ENCODE measurements around the gene LGALSL.

The LGALSL gene

DNA sequence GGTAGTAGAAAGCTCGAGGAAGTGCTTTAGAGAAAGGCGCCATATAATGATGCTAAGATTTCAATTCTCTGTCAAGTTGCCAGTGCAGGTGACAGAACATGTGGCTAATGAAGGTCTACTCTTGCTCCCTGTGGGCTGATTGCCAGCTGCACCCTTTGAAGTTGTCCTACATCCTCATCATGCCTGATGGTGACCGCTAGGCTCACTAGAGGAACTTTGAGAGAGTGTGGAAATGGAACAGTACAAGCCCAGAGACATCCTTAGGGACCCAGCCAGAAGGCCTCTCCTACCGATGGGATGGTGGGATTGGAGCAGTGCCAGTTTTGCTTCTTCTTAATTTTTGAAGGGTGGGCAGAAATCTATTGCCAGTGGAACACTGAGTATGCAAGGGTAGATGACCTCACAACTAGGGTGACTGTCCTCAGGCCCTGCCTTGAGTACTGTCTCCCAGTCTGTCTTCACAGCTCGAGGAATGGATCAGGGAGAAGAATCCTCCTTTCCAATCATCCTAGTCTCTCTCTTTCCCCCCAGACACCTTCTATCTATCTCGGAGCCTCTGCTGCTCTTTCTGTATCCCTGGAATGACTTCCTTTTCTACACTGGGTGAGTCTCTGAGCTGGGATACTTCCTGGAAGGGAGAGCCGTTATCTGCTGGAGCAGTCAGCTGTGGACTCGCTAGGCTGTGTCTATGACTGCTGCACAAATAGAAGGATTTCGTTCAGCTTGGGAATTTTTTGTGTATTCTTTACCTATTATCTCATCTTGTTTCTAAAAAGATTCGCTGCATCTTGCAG is 33.5 kb downstream of the LGALSL start:
- in situ Hi-C loops (cut with HindIII; ENCODE audit: low pct_ligation_motif_present, low pct_unique_long_range_greater_than_20kb, low sequenced_read_pairs): no loop called here
- DNase-seq: no peak

GRCh38 chr2:64488050-64488974 is 34.4 kb downstream of the LGALSL start:
- in situ Hi-C loops (cut with HindIII; ENCODE audit: low pct_ligation_motif_present, low pct_unique_long_range_greater_than_20kb, low sequenced_read_pairs): no loop called here
- peak; percentile 70 for DNase-seq

DNA sequence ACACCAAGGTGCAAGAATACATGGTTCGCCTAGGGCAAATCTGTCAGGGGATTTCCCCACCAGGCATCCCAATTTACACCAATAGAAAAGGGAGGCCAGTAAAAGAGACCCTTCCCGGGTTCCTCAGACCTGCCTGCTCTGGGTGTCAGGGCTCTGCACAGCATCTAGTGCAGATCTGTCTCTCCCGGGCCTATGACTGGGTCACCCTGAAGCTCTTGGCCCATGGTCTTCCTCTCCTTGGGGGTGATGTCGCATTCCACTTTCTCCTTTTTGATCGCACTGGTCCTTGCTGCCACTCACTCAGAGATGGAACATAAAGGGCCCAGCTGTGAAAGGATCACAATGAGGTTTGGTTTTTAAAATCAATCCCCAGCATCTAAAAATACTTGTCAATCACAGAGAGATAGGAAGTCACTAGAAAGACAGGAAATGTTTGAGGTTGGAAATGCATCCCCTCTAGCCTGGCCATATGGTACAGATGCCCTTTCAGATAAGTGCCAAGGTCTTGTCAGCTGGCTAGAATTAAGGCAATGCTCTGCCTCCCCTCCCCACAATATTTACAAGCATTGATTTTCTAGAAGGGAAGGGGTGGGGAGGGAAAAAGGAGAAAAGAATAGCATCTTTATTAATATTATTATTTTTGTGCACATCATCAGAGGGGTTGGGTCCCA is 35.3 kb downstream of the LGALSL start:
- in situ Hi-C loops (cut with HindIII; ENCODE audit: low pct_ligation_motif_present, low pct_unique_long_range_greater_than_20kb, low sequenced_read_pairs): no loop called here
- DNase-seq: no peak

GRCh38 chr2:64491426-64491825 is 37.5 kb downstream of the LGALSL start:
- in situ Hi-C loops (cut with HindIII; ENCODE audit: low pct_ligation_motif_present, low pct_unique_long_range_greater_than_20kb, low sequenced_read_pairs): no loop called here
- DNase-seq: no peak

GRCh38 chr2:64492272-64492671 is 38.3 kb downstream of the LGALSL start:
- in situ Hi-C loops (cut with HindIII; ENCODE audit: low pct_ligation_motif_present, low pct_unique_long_range_greater_than_20kb, low sequenced_read_pairs): no loop called here
- DNase-seq: no peak

DNA sequence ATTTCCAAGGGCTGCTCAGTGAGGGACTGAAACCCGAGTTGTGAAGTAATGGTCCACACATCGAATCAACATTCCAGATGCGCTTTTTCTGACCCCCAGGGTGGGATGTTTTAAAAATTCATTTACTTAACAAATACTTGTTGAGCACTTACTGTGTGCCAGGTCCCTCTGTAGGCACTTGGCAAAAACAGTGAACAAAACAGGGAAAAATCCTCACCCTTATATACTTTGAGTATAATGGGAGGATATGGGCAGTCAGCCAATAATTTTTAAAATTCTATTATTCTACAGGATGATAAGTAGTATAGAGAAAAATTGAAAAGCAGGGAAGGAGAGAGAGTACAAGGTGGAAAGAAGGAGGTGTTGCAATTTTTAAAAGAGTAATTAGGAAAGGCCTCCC is 38.9 kb downstream of the LGALSL start:
- in situ Hi-C loops (cut with HindIII; ENCODE audit: low pct_ligation_motif_present, low pct_unique_long_range_greater_than_20kb, low sequenced_read_pairs): no loop called here
- DNase-seq: no peak

GRCh38 chr2:64493788-64494187 is 39.8 kb downstream of the LGALSL start:
- DNase-seq: no peak
- in situ Hi-C loops (cut with HindIII; ENCODE audit: low pct_ligation_motif_present, low pct_unique_long_range_greater_than_20kb, low sequenced_read_pairs): no loop called here

DNA sequence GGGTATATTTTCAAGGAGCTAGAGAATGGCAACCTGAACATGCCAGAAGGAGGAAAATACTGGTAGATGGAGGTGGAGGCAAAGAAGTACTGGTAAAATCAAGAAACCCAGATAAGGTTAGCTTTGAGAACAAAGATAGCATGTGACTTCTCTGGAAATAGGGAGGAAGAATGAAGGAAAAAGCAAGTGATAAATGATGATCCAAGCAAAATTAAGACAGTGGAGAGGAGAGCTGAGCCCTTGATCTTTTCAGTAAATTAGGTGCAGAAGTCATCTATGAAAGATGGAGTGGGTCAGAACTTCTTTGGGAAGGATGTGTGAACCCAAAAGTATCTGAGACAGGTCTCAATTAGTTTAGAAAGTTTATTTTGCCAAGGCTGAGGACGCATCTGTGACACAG is 44.5 kb downstream of the LGALSL start:
- in situ Hi-C loops (cut with HindIII; ENCODE audit: low pct_ligation_motif_present, low pct_unique_long_range_greater_than_20kb, low sequenced_read_pairs): no loop called here

GRCh38 chr2:64500549-64500948 is 46.6 kb downstream of the LGALSL start:
- no peak for DNase-seq
- in situ Hi-C loops (cut with HindIII; ENCODE audit: low pct_ligation_motif_present, low pct_unique_long_range_greater_than_20kb, low sequenced_read_pairs): no loop called here

More for the DNA sequence above, 44.5 kb downstream of the LGALSL start:
- no peak for DNase-seq

DNA sequence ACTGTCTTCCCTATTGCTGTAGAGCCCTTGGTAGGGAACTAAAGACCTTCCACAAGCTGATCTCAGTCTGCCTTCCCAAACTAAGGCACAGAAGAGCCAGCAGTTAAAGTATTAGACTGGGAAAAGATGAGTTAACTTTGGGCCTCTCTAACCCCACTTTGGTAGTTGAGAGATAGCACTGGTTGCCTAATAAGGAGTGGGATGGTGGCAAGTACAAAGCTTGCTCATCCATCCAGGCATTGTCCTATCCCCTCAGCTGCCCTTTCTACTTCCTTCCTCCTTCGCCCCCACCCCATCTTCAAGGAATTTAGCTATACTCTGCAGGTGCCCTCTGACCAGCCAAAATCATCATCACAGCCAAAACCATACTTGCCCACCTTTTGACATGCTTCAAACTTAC is 48.0 kb downstream of the LGALSL start:
- in situ Hi-C loops (cut with HindIII; ENCODE audit: low pct_ligation_motif_present, low pct_unique_long_range_greater_than_20kb, low sequenced_read_pairs): no loop called here
- no peak for DNase-seq

DNA sequence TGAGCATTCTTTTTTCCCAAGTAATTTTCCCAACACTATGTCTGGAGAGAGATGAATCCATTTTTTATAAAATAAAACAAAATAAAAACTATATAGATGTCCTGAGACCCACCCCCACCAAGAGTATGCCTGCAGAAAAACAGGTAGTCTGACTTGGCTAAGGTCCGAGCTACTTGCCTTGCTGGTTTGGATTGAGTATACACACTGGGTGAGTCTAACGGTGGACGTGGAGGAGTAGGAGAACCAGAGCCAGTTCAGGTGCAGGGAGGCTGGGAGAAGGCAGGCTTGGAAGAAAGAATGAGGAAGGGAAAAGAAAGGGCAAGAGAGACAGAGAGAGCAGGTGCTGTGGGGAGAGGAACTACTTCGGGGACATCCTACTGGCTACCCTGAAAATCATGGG is 48.9 kb downstream of the LGALSL start:
- in situ Hi-C loops (cut with HindIII; ENCODE audit: low pct_ligation_motif_present, low pct_unique_long_range_greater_than_20kb, low sequenced_read_pairs): no loop called here
- DNase-seq: no peak

DNA sequence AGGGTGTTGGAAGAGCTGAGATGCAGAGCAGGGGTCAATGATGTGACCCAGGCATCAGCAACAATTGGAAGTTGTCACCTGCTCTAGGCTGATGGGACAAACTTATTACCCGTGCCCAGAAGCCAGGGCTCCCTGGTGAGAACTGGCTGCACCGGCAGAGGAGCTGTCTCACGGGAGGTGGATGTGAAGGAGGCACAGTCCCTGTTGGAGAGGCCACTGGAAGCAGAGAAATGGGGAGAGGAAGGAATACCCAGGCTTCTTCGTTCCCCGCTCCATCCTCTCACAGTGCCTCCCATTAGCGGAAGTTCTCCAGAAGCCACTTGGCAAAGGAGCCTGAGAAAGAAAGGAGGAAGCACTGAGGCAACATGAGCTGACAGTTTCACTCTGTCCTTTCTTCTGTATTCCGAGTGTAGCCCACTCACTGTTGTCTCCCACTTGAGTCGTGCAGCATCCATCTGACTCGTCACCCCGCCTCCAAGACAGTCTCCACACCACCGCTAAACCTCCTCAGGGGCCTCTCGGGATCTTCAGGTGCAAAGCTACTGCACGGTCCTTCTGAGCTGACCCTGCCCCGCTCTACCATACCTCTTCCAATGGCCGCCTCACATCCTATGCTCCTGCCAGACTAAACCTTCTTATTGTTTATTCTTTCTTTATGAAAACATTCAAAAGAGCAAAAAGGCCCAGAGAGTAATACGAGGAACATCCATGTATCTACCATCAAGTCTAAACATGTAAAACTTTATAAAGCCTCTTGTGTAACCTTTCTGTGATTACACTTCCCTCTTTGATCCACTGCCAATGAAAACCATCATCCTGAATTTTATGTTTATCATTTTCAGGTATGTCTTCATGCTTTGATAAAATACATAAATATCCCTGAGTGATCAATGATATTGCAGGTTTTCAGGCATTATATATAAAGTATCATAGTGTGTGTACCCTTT is 51.1 kb downstream of the LGALSL start:
- DNase-seq: no peak
- in situ Hi-C loops (cut with HindIII; ENCODE audit: low pct_ligation_motif_present, low pct_unique_long_range_greater_than_20kb, low sequenced_read_pairs): no loop called here

GRCh38 chr2:64506686-64507085 is 52.7 kb downstream of the LGALSL start:
- in situ Hi-C loops (cut with HindIII; ENCODE audit: low pct_ligation_motif_present, low pct_unique_long_range_greater_than_20kb, low sequenced_read_pairs): no loop called here
- DNase-seq: no peak

Data from ACHN (cell line).